H9 (cell line): Measurements from ENCODE around the gene OSBPL2. TPM values are rescaled to one million over a fixed set of nuclear protein-coding genes. Genes with fewer than 3 reads are reported as not detected.

Experiments used
- DNase-seq: peaks from one replicate; pipeline ENCODE4 v3.0.0-alpha.2; 2017
- H2AFZ ChIP-seq: one replicate; pipeline ENCODE4 v1.6.1; 2013; ENCODE audit warnings: mild to moderate bottlenecking, low read length, control low read depth, moderate library complexity
- H2AK5ac ChIP-seq: 2 replicates; pipeline ENCODE4 v1.6.1; 2013; ENCODE audit warnings: low read length, control low read depth, mixed read lengths; ENCODE audit not compliant: insufficient read length
- H2BK120ac ChIP-seq: one replicate; pipeline ENCODE4 v1.6.1; 2013; ENCODE audit warnings: low read depth, mild to moderate bottlenecking, low read length, control low read depth, inconsistent platforms; ENCODE audit not compliant: poor library complexity, severe bottlenecking
- H2BK12ac ChIP-seq: 2 replicates; pipeline ENCODE4 v1.6.1; 2013; ENCODE audit warnings: low read length, control low read depth, mixed read lengths, low read depth; ENCODE audit not compliant: insufficient read length
- H2BK15ac ChIP-seq: 2 replicates; pipeline ENCODE4 v1.6.1; 2013; ENCODE audit warnings: low read depth, low read length, control low read depth
- H2BK20ac ChIP-seq: one replicate; pipeline ENCODE4 v1.6.1; 2013; ENCODE audit warnings: low read depth, mild to moderate bottlenecking, low read length, control low read depth, inconsistent platforms; ENCODE audit not compliant: poor library complexity, severe bottlenecking
- H2BK5ac ChIP-seq: 2 replicates; pipeline ENCODE4 v1.6.1; 2013; ENCODE audit warnings: low read length, control low read depth, mixed read lengths; ENCODE audit not compliant: insufficient read length
- H3K14ac ChIP-seq: 2 replicates; pipeline ENCODE4 v1.6.1; 2013; ENCODE audit warnings: low read length, control low read depth; ENCODE audit not compliant: insufficient read depth
- H3K18ac ChIP-seq: 2 replicates; pipeline ENCODE4 v1.6.1; 2013; ENCODE audit warnings: low read depth, mild to moderate bottlenecking, mixed read lengths, low read length, control low read depth; ENCODE audit not compliant: insufficient read length
- H3K23ac ChIP-seq: 2 replicates; pipeline ENCODE4 v1.6.1; 2013; ENCODE audit warnings: low read length, control low read depth, mixed read lengths, low read depth; ENCODE audit not compliant: insufficient read length
- H3K23me2 ChIP-seq: 2 replicates; pipeline ENCODE4 v1.6.1; 2013; ENCODE audit warnings: low read depth, mild to moderate bottlenecking, mixed read lengths, low read length, control low read depth; ENCODE audit not compliant: insufficient read length, poor library complexity, severe bottlenecking
- H3K27ac ChIP-seq: 2 replicates; pipeline ENCODE4 v1.5.1; 2013; ENCODE audit warnings: low read length, control low read depth, mixed read lengths, low read depth; ENCODE audit not compliant: insufficient read length
- H3K27me3 ChIP-seq: 2 replicates; pipeline ENCODE4 v1.6.1; 2013; ENCODE audit warnings: low read length, control low read depth, inconsistent platforms; ENCODE audit not compliant: insufficient read depth
- H3K4ac ChIP-seq: 2 replicates; pipeline ENCODE4 v1.6.1; 2013; ENCODE audit warnings: low read depth, mild to moderate bottlenecking, control low read depth, inconsistent platforms, low read length, moderate library complexity
- H3K4me1 ChIP-seq: 2 replicates; pipeline ENCODE4 v1.6.1; 2013; ENCODE audit warnings: low read length, control low read depth, inconsistent platforms; ENCODE audit not compliant: insufficient read depth
- H3K4me2 ChIP-seq: 2 replicates; pipeline ENCODE4 v1.6.1; 2013; ENCODE audit warnings: low read length, control low read depth, mixed read lengths; ENCODE audit not compliant: insufficient read length, insufficient read depth
- H3K56ac ChIP-seq: 2 replicates; pipeline ENCODE4 v1.6.1; 2013; ENCODE audit warnings: low read depth, mild to moderate bottlenecking, mixed read lengths, low read length, control low read depth; ENCODE audit not compliant: insufficient read length
- H3K79me1 ChIP-seq: 2 replicates; pipeline ENCODE4 v1.6.1; 2013; ENCODE audit warnings: low read depth, mild to moderate bottlenecking, moderate library complexity, low read length, control low read depth, inconsistent platforms; ENCODE audit not compliant: insufficient read depth, poor library complexity, severe bottlenecking
- H3K79me2 ChIP-seq: 2 replicates; pipeline ENCODE4 v1.6.1; 2013; ENCODE audit warnings: low read length, control low read depth, inconsistent platforms; ENCODE audit not compliant: insufficient read depth
- H3K9ac ChIP-seq: 2 replicates; pipeline ENCODE4 v1.6.1; 2013; ENCODE audit warnings: low read length, control low read depth, mixed read lengths; ENCODE audit not compliant: insufficient read length; ENCODE audit errors: extremely low read depth
- H3K9me3 ChIP-seq: one replicate; pipeline ENCODE4 v1.6.1; 2013; ENCODE audit warnings: low read depth, low read length, inconsistent platforms; ENCODE audit not compliant: control insufficient read depth
- H3T11ph ChIP-seq: one replicate; pipeline ENCODE4 v1.6.1; 2013; ENCODE audit warnings: mild to moderate bottlenecking, low read length, control low read depth, inconsistent platforms
- H4K20me1 ChIP-seq: one replicate; pipeline ENCODE4 v1.6.1; 2013; ENCODE audit not compliant: control insufficient read depth, insufficient read length, insufficient read depth
- H4K5ac ChIP-seq: 2 replicates; pipeline ENCODE4 v1.6.1; 2013; ENCODE audit warnings: low read depth, mild to moderate bottlenecking, mixed read lengths, low read length, control low read depth; ENCODE audit not compliant: insufficient read length
- H4K8ac ChIP-seq: replicated peaks from 2 replicates; pipeline ENCODE4 v1.6.1; 2013; ENCODE audit warnings: low read length, control low read depth, mixed read lengths, low read depth; ENCODE audit not compliant: insufficient read length
- H4K91ac ChIP-seq: 2 replicates; pipeline ENCODE4 v1.6.1; 2013; ENCODE audit warnings: low read depth, mild to moderate bottlenecking, moderate library complexity, mixed read lengths, low read length, control low read depth; ENCODE audit not compliant: insufficient read length
- H3K27ac Mint-ChIP-seq, 3 experiments: 2 replicates in 2 of 3; 3 replicates in 1 of 3; pipeline ENCODE4 v1.8.0; 2020 to 2021; ENCODE audit warnings: mixed read lengths in 3 of 3, mild to moderate bottlenecking in 1 of 3, moderate library complexity in 1 of 3
- H3K27me3 Mint-ChIP-seq: 2 replicates; pipeline ENCODE4 v1.8.0; 2021; ENCODE audit warnings: low read depth, mild to moderate bottlenecking, moderate library complexity, mixed read lengths
- H3K36me3 Mint-ChIP-seq, 3 experiments: 2 replicates in 2 of 3; 3 replicates in 1 of 3; pipeline ENCODE4 v1.8.0; 2020 to 2021; ENCODE audit warnings: low read depth in 3 of 3, mixed read lengths in 3 of 3; ENCODE audit not compliant: insufficient read depth in 1 of 3
- H3K4me1 Mint-ChIP-seq, 2 experiments: 2 replicates each; pipeline ENCODE4 v1.8.0; 2020; ENCODE audit warnings: mixed read lengths in 2 of 2
- H3K4me3 Mint-ChIP-seq, 2 experiments: 2 replicates in 1 of 2; 3 replicates in 1 of 2; pipeline ENCODE4 v1.8.0; 2020 to 2021; ENCODE audit warnings: mild to moderate bottlenecking in 2 of 2, mixed read lengths in 2 of 2, moderate library complexity in 1 of 2
- H3K9me3 Mint-ChIP-seq, 2 experiments: 2 replicates in 1 of 2; 3 replicates in 1 of 2; pipeline ENCODE4 v1.8.0; 2020; ENCODE audit warnings: mild to moderate bottlenecking in 2 of 2, mixed read lengths in 2 of 2, moderate library complexity in 1 of 2
- WGBS: extraction: QIAGEN DNeasy Blood & Tissue Kit; methylation state at CpG from one replicate; pipeline ENCODE4 v1.1.7; 2013; ENCODE audit warnings: missing lambda C conversion rate, low lambda C conversion rate, mixed read lengths; ENCODE audit not compliant: insufficient read length; ENCODE audit errors: extremely low coverage; 5-methylcytosine and 5-hydroxymethylcytosine counted together
- total RNA-seq: library from RNA; stranded (reverse); gene quantifications from 2 replicates; pipeline ENCODE4 v1.2.1, GENCODE V29; 2021
- TF ChIP-seq, protein P1 (sequence below): fragments of 200-600 bp; sonication (generic); conservative IDR thresholded peaks from 3 replicates; pipeline ENCODE4 v1.8.0; 2021; ENCODE audit warnings: antibody characterized with exemption, mild to moderate bottlenecking

OSBPL2 gene
- total RNA-seq, 1 experiment from 2014 or later: 47.3 TPM

GRCh38 chr20:62292108-62292507 is 53.8 kb downstream of the OSBPL2 start:
- Mint-ChIP-seq H3K9me3 (no peaks in the 10 kb centered on the region; a peak in 1 of 5 replicates), H3K36me3 (peaks cover 7 to 54% (median 37%) of the 10 kb centered on the region in 3 experiments; a peak in 6 of 7 replicates)

More at GRCh38 chr20:62292108-62292507, 53.8 kb downstream of the OSBPL2 start:
- Histone ChIP-seq H3K23me2 (no peaks in the 10 kb centered on the region), H2BK12ac (no peak overlapping the region), H3K27ac (no peak overlapping the region), H3K79me1 (no peaks in the 10 kb centered on the region), H4K5ac (no peak overlapping the region), H2BK120ac (no peak overlapping the region), H3T11ph (no peak overlapping the region), H3K79me2 (no peaks in the 10 kb centered on the region), H3K27me3 (no peaks in the 10 kb centered on the region), H4K91ac (no peak overlapping the region), H4K20me1 (peaks cover 3% of the 10 kb centered on the region), H3K23ac (no peak overlapping the region), H3K18ac (no peak overlapping the region), H3K4ac (no peak overlapping the region), H2AFZ (no peak overlapping the region), H2AK5ac (no peak overlapping the region), H2BK15ac (no peak overlapping the region), H3K4me2 (no peak overlapping the region), H3K9me3 (no peaks in the 10 kb centered on the region), H2BK5ac (no peak overlapping the region), H3K14ac (no peak overlapping the region), H3K56ac (no peak overlapping the region), H2BK20ac (no peak overlapping the region), H4K8ac (no peak overlapping the region), H3K4me1 (no peaks in the 10 kb centered on the region), H3K9ac (no peak overlapping the region)
- no peak overlapping the region for H3K4me3 Mint-ChIP-seq
- no peaks in the 10 kb centered on the region for H3K4me1 Mint-ChIP-seq
- DNase-seq: no peak
- TF ChIP-seq, protein P1, sequence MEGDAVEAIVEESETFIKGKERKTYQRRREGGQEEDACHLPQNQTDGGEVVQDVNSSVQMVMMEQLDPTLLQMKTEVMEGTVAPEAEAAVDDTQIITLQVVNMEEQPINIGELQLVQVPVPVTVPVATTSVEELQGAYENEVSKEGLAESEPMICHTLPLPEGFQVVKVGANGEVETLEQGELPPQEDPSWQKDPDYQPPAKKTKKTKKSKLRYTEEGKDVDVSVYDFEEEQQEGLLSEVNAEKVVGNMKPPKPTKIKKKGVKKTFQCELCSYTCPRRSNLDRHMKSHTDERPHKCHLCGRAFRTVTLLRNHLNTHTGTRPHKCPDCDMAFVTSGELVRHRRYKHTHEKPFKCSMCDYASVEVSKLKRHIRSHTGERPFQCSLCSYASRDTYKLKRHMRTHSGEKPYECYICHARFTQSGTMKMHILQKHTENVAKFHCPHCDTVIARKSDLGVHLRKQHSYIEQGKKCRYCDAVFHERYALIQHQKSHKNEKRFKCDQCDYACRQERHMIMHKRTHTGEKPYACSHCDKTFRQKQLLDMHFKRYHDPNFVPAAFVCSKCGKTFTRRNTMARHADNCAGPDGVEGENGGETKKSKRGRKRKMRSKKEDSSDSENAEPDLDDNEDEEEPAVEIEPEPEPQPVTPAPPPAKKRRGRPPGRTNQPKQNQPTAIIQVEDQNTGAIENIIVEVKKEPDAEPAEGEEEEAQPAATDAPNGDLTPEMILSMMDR: no peak
- H3K27me3 Mint-ChIP-seq: no peaks in the 10 kb centered on the region; the same call in 1 of the 2 replicates
- H3K27ac Mint-ChIP-seq: peak overlapping the region in 2 of 3 experiments; percentile 62 to 82; a peak in 1 of 7 replicates
- no CpG with 5 or more reads among the region's 11 CpGs for WGBS
